Measurements from ENCODE around the gene GPATCH2L.

DNA sequence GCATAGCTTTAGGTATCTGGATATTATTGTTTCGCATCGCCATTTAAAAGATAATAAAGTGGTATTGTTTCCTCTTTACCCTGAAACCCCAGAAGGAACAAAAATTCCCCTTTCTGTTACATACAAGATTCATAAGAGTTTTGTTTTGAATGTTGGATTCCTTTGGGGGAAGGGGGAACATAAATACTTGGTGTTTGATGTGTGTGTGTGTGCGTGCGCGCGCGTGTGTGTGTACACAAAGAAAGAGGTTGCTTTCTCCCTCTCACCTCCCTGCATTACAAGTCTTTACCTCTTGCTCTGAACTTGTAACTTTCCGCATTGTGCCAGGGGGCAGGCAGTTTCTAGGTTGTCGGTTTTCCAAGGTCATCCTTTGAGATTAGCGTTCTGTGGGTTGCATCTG, 76.4 kb downstream of the GPATCH2L start:
- TF ChIP-seq EZH2 (IDR thresholded peaks at IDR 0.05) (no peak), POLR2AphosphoS5 (IDR thresholded peaks at IDR 0.05; ENCODE audit: borderline replicate concordance, low read depth, low read length) (no peak)
